Upper lobe of right lung (tissue), 1 donor: ENCODE results near the gene VPS33A. TPM values are rescaled to one million over a fixed set of nuclear protein-coding genes. Genes with fewer than 3 reads are reported as not detected.

Source experiments
- ATAC-seq: fragments of 200-7000 bp; cut with Tn5 transposase; one replicate; pipeline ENCODE4 v1.9.1; 2020; ENCODE audit warnings: mild to moderate bottlenecking, moderate library complexity
- DNase-seq: peaks from one replicate; pipeline ENCODE4 v3.0.0-alpha.2; 2020
- H3K27ac ChIP-seq: fragments of 200-600 bp; one replicate; pipeline ENCODE4 v1.8.0; 2022
- H3K27me3 ChIP-seq: fragments of 200-600 bp; one replicate; pipeline ENCODE4 v1.8.0; 2022; ENCODE audit warnings: mild to moderate bottlenecking
- H3K36me3 ChIP-seq: fragments of 200-600 bp; one replicate; pipeline ENCODE4 v1.8.0; 2022
- H3K4me1 ChIP-seq: fragments of 200-600 bp; one replicate; pipeline ENCODE4 v1.8.0; 2022
- H3K4me3 ChIP-seq: fragments of 200-600 bp; one replicate; pipeline ENCODE4 v1.8.0; 2022; ENCODE audit warnings: mild to moderate bottlenecking
- H3K9me3 ChIP-seq: fragments of 200-600 bp; one replicate; pipeline ENCODE4 v1.8.0; 2022
- CTCF ChIP-seq: fragments of 200-600 bp; IDR thresholded peaks from one replicate; pipeline ENCODE4 v1.8.0; 2022; ENCODE audit warnings: antibody characterized with exemption
- intact Hi-C: fragments of 100-400 bp; cut with DNase I; formaldehyde crosslinking; loops from one replicate; pipeline ENCODE4 v1.11.0; 2022
- total RNA-seq: library from RNA; stranded (reverse); fragmentation: NEBNext Ultra II Directional; extraction: Animal tissue kit (Norgen Biotek cat#: 25700); gene quantifications from one replicate; pipeline ENCODE4 v1.2.1, GENCODE V29; 2021
- donor health status: DM: no; HTN: yes; CAD: no; lungs with severe emphysema.

The VPS33A gene
- total RNA-seq, 1 donor from 2014 or later, result 17.7 TPM

DNA sequence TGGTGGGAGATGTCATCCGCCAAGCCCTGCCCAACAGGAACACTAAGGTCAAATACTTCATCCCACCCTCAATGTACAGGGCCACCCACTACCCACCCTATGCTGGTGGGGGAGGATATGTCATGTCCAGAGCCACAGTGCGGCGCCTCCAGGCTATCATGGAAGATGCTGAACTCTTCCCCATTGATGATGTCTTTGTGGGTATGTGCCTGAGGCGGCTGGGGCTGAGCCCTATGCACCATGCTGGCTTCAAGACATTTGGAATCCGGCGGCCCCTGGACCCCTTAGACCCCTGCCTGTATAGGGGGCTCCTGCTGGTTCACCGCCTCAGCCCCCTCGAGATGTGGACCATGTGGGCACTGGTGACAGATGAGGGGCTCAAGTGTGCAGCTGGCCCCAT, 59.3 kb downstream of the VPS33A start:
- H3K4me1 ChIP-seq, result peaks cover 13% of the 10 kb centered on the region
- peaks cover 48% of the 10 kb centered on the region for H3K36me3 ChIP-seq
- H3K27ac ChIP-seq, result no peak overlapping the region
- no peaks in the 10 kb centered on the region for H3K9me3 ChIP-seq
- peaks cover 28% of the 10 kb centered on the region for H3K27me3 ChIP-seq
- TF ChIP-seq CTCF, result no peak
- intact Hi-C loops, result no loop called here
- ATAC-seq (no peak), DNase-seq (peak; percentile 30)
- no peak overlapping the region for H3K4me3 ChIP-seq

- H3K36me3 ChIP-seq, result peaks cover 41% of the 10 kb centered on the region
- H3K4me1 ChIP-seq, result peaks cover 13% of the 10 kb centered on the region
- TF ChIP-seq CTCF, result no peak
- H3K4me3 ChIP-seq, result no peak overlapping the region
- no peak overlapping the region for H3K27ac ChIP-seq
- intact Hi-C loops, result no loop called here
- peak; percentile 60 for DNase-seq
- peaks cover 35% of the 10 kb centered on the region for H3K27me3 ChIP-seq
- ATAC-seq, result no peak
- no peaks in the 10 kb centered on the region for H3K9me3 ChIP-seq
Measured at GRCh38 chr12:122206111-122206881, 60.0 kb downstream of the VPS33A start.

- ATAC-seq (no peak), DNase-seq (peak; percentile 59)
- no peak overlapping the region for H3K4me3 ChIP-seq
- no peaks in the 10 kb centered on the region for H3K9me3 ChIP-seq
- peaks cover 13% of the 10 kb centered on the region for H3K4me1 ChIP-seq
- H3K36me3 ChIP-seq, result peaks cover 32% of the 10 kb centered on the region
- no peak for TF ChIP-seq CTCF
- peaks cover 45% of the 10 kb centered on the region for H3K27me3 ChIP-seq
- intact Hi-C loops, result no loop called here
- no peak overlapping the region for H3K27ac ChIP-seq
Measured at GRCh38 chr12:122205053-122205925, 61.0 kb downstream of the VPS33A start.

- no peak for TF ChIP-seq CTCF
- DNase-seq (peak; percentile 62), ATAC-seq (peak; percentile 1)
- Histone ChIP-seq H3K9me3 (no peaks in the 10 kb centered on the region), H3K36me3 (peaks cover 23% of the 10 kb centered on the region), H3K4me1 (peaks cover 13% of the 10 kb centered on the region), H3K27ac (no peak overlapping the region), H3K4me3 (peak overlapping the region; percentile 64), H3K27me3 (peaks cover 54% of the 10 kb centered on the region)
- intact Hi-C loops, result no loop called here
Measured at GRCh38 chr12:122204167-122205052, 61.9 kb downstream of the VPS33A start.
